Globus pallidus (tissue), 1 donor: ENCODE measurements around the gene HEXD.

ENCODE experiments used
- DNase-seq: peaks from one replicate; pipeline ENCODE4 v3.0.0-alpha.2; 2015; ENCODE audit warnings: low spot score

Gene HEXD

DNA sequence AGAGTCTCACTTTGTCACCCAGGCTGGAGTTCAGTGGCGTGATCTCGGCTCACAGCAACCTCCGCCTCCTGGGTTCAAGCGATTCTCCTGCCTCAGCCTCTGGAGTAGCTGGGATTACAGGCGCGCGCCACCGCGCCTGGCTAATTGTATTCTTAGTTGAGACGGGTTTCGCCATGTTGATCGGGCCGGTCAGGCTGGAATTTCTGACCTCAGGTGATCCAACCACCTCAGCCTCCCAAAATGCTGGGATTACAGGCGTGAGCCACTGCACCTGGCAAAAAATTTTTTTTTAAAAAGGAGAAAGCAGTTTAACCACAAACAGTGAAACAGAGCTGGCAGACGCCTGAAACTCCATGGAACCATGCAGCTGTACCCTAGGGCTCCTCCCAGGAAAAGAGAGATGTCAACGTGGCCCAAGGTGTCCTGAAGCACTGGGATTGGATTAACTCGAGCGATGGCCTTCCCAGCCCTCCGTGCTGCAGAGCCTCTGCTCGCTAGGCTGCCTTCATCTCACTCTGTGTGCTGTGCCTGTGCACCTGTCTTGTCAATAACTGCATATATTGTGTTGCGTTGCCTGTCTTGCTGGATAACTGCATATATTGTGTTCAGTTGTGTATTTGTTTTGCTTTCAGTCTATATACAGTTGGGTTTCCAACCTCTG is 71.8 kb downstream of the HEXD start:
- no peak for DNase-seq

DNA sequence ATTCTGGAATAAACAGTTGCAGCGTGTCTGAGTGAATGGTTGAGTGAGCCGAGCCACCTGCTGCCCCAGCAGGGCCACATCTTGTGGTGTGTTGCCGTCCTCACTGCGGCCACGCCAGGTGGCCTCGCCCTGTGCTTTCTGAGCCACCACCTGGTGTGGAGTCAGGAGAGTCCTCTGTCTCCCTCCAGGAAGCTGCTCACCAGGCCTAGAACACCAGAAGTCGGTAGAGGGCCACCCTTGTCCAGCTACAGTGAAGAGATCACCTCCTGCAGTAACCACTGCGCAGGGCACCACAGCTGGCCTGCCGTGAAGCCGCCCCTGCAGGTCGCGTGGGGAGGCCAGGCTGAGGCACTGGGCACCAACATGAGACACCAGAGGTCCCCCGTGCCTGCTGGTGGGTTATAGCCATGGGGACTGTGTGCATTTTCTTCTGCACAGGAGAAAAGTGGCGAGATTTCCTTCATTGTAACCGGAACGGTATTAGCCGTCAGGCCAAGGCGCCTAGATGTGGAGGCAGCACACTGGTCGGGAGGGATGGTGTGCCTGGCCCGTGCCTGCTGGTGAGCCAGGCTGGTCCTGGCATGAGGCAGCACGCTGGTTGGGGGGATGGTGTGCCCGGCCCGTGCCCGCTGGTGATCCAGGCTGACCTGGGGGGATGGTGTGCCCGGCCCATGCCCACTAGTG is 72.5 kb downstream of the HEXD start:
- DNase-seq, result no peak

- no peak for DNase-seq
Observed at GRCh38 chr17:82491196-82491530, 73.0 kb downstream of the HEXD start.

DNA sequence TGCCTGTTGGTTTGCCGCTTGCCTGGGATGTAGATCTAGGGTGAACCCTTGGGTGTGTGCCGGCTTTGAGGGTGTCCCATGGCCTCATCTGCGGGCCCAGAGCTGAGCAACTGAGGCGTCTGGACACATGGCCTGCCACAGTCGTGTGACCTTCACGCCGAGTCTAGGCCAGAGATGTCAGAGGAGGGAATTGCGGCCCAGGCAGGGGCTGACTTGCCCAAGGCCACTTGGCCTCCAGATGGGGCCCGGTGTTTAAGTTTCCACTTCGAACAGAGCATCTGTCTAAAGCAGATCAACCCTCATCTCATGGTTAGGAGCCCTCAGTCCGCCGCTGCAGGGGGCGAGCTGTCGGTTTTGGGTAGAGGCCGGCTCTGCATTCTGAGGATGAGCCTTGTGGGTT is 73.4 kb downstream of the HEXD start:
- no peak for DNase-seq
